Right ventricle myocardium superior (tissue), 1 donor: ENCODE measurements around the gene XPNPEP2. TPM values are rescaled to one million over a fixed set of nuclear protein-coding genes. Genes with fewer than 3 reads are reported as not detected.

Experiments used
- ATAC-seq: fragments of 200-7000 bp; cut with Tn5 transposase; one replicate; pipeline ENCODE4 v1.9.1; 2020; ENCODE audit warnings: mild to moderate bottlenecking; ENCODE audit not compliant: poor library complexity
- DNase-seq: peaks from one replicate; pipeline ENCODE4 v3.0.0-alpha.2; 2020
- intact Hi-C: fragments of 100-400 bp; cut with DNase I; formaldehyde crosslinking; loops from one replicate; pipeline ENCODE4 v1.11.2; 2022
- total RNA-seq: library from RNA; stranded (reverse); fragmentation: NEBNext Ultra II Directional; extraction: Animal tissue kit (Norgen Biotek cat#: 25700); gene quantifications from one replicate; pipeline ENCODE4 v1.2.1, GENCODE V29; 2021
- donor health status: DM: no; HTN: yes; CAD: no; lungs with severe emphysema.

XPNPEP2 gene
- total RNA-seq, 1 donor from 2014 or later = 0.73 TPM

- DNase-seq (no peak), ATAC-seq (no peak)
- intact Hi-C loops = no loop called here
Measured at GRCh38 chrX:129788527-129788926, 49.7 kb downstream of the XPNPEP2 start.

- ATAC-seq (no peak), DNase-seq (no peak)
- intact Hi-C loops = no loop called here
Measured at GRCh38 chrX:129790146-129790545, 51.4 kb downstream of the XPNPEP2 start.

- ATAC-seq (no peak), DNase-seq (no peak)
- intact Hi-C loops = no loop called here
Measured at GRCh38 chrX:129790808-129791207, 52.0 kb downstream of the XPNPEP2 start.

- intact Hi-C loops = no loop called here
- DNase-seq = no peak
- no peak for ATAC-seq
Measured at GRCh38 chrX:129791336-129791735, 52.6 kb downstream of the XPNPEP2 start.

GRCh38 chrX:129791961-129792570, 53.3 kb downstream of the XPNPEP2 start:
- intact Hi-C loops = no loop called here
- DNase-seq = no peak
- no peak for ATAC-seq

GRCh38 chrX:129792586-129793291, 54.0 kb downstream of the XPNPEP2 start:
- intact Hi-C loops = no loop called here
- ATAC-seq (no peak), DNase-seq (no peak)

GRCh38 chrX:129793604-129794191, 54.9 kb downstream of the XPNPEP2 start:
- DNase-seq (no peak), ATAC-seq (no peak)
- intact Hi-C loops = no loop called here

- DNase-seq = no peak
- no peak for ATAC-seq
- intact Hi-C loops = no loop called here
Measured at GRCh38 chrX:129795584-129795983, 56.8 kb downstream of the XPNPEP2 start.

- DNase-seq = no peak
- ATAC-seq = no peak
- intact Hi-C loops = no loop called here
Measured at GRCh38 chrX:129797251-129797906, 58.6 kb downstream of the XPNPEP2 start.

- intact Hi-C loops = no loop called here
- ATAC-seq = no peak
- DNase-seq = no peak
Measured at GRCh38 chrX:129798456-129798855, 59.7 kb downstream of the XPNPEP2 start.

GRCh38 chrX:129798888-129799287, 60.1 kb downstream of the XPNPEP2 start:
- DNase-seq (no peak), ATAC-seq (no peak)
- intact Hi-C loops = no loop called here

- ATAC-seq = no peak
- no peak for DNase-seq
- intact Hi-C loops = no loop called here
Measured at GRCh38 chrX:129800186-129800585, 61.4 kb downstream of the XPNPEP2 start.

GRCh38 chrX:129802863-129803262, 64.1 kb downstream of the XPNPEP2 start:
- ATAC-seq = no peak
- no peak for DNase-seq
- intact Hi-C loops = no loop called here

GRCh38 chrX:129804806-129805205, 66.0 kb downstream of the XPNPEP2 start:
- no peak for ATAC-seq
- DNase-seq = no peak
- intact Hi-C loops = no loop called here

- intact Hi-C loops = no loop called here
- DNase-seq = no peak
Measured at GRCh38 chrX:129808158-129808828, 69.5 kb downstream of the XPNPEP2 start.

GRCh38 chrX:129808829-129809796, 70.3 kb downstream of the XPNPEP2 start:
- ATAC-seq = no peak
- no peak for DNase-seq
- intact Hi-C loops = no loop called here

More at GRCh38 chrX:129808158-129808828, 69.5 kb downstream of the XPNPEP2 start:
- ATAC-seq = no peak

GRCh38 chrX:129813662-129814368, 75.0 kb downstream of the XPNPEP2 start:
- ATAC-seq (no peak), DNase-seq (no peak)
- intact Hi-C loops = no loop called here
